ENCODE results near the gene NAPSA. TPM values are rescaled to one million over a fixed set of nuclear protein-coding genes. Genes with fewer than 3 reads are reported as not detected.

Gene NAPSA
- total and polyA plus RNA-seq, 9 of the 15 experiments (the other 6 are each of a cell fraction or from before 2014, with no cell fraction given) = 0.25 to 1.9 (median 0.69) TPM

GRCh38 chr19:50358483-50359327, 6.7 kb downstream of the NAPSA start (continued):
- TF ChIP-seq PRDM10 (IDR thresholded peaks at IDR 0.05; ENCODE audit: partially characterized antibody) (no peak), SREBF1 (IDR thresholded peaks at IDR 0.05; ENCODE audit: borderline replicate concordance, low read depth, low read length) (no peak), ZNF589 (CRISPR knock-in tag; IDR thresholded peaks at IDR 0.05; ENCODE audit: low read depth) (no peak; the same call in 1 of the 2 replicates), IRF2 (CRISPR knock-in tag; IDR thresholded peaks at IDR 0.05) (no peak), KDM5B (IDR thresholded peaks at IDR 0.05; ENCODE audit: insufficient replicate concordance, low read depth, low read length) (peak; percentile 88), ZNF121 (CRISPR knock-in tag; conservative IDR thresholded peaks at IDR 0.05) (no peak), PCBP1 (IDR thresholded peaks at IDR 0.05; ENCODE audit: low read depth, low read length, poor library complexity, severe bottlenecking) (no peak), NFATC3 (IDR thresholded peaks at IDR 0.05) (no peak), ZNF79 (CRISPR knock-in tag; IDR thresholded peaks at IDR 0.05; ENCODE audit: low read depth) (no peak), MAZ (CRISPR knock-in tag; conservative IDR thresholded peaks at IDR 0.05 in 1 of 2, IDR thresholded peaks at IDR 0.05 in 1 of 2) (peak; percentile 42 to 61), ZNF766 (CRISPR knock-in tag; conservative IDR thresholded peaks at IDR 0.05) (no peak), ARID3B (CRISPR knock-in tag; IDR thresholded peaks at IDR 0.05; ENCODE audit: borderline replicate concordance) (0 out of 2 replicates have a peak, but pooled peaks have one; percentile 25), ZNF668 (CRISPR knock-in tag; IDR thresholded peaks at IDR 0.05) (no peak; the same call in 1 of the 2 replicates), NFIX (CRISPR knock-in tag; IDR thresholded peaks at IDR 0.05; ENCODE audit: low read depth) (no peak), RFX7 (CRISPR knock-in tag; IDR thresholded peaks at IDR 0.05) (no peak), BCL6 (CRISPR knock-in tag; IDR thresholded peaks at IDR 0.05) (no peak), FOXJ2 (tag; IDR thresholded peaks at IDR 0.05) (no peak), FOSL1 (tag; conservative IDR thresholded peaks at IDR 0.05) (peak; percentile 59), ZNF217 (CRISPR knock-in tag; IDR thresholded peaks at IDR 0.05) (no peak)

All from K562 (cell line).